ENCODE measurements around the gene FUOM.

GRCh38 chr10:133400624-133401424, 43.0 kb upstream of the FUOM start:
- TF ChIP-seq CTCF (IDR thresholded peaks at IDR 0.05) (no peak), POLR2AphosphoS5 (IDR thresholded peaks at IDR 0.05) (no peak), POLR2A (IDR thresholded peaks at IDR 0.05) (no peak)
